Astrocyte (in vitro differentiated cells and primary cell): ENCODE measurements around the gene TNFAIP2. TPM values are rescaled to one million over a fixed set of nuclear protein-coding genes. Genes with fewer than 3 reads are reported as not detected.
"Not testable (repeated sequence)": the region's sequence is repeated elsewhere in the genome, so short reads cannot be mapped to it uniquely, and the experiment has no call there.

Source experiments
- DNase-seq: peaks from one replicate; pipeline ENCODE4 v3.0.0-alpha.2; 2010; ENCODE audit warnings: low read depth
- FAIRE-seq: peaks from 2 replicates; lab custom pipeline; 2011; peaks lifted over from hg19 to GRCh38; lab: Jason Lieb, UNC
- H2AFZ ChIP-seq: 2 replicates; pipeline ENCODE4 v1.6.0; 2012; ENCODE audit warnings: low read depth, low read length, inconsistent platforms
- H3K27ac ChIP-seq: 2 replicates; pipeline ENCODE4 v1.5.1; 2011; ENCODE audit warnings: low read depth, low read length, inconsistent platforms
- H3K27me3 ChIP-seq: 2 replicates; pipeline ENCODE4 v1.6.0; 2011; ENCODE audit warnings: low read length, inconsistent platforms; ENCODE audit not compliant: insufficient read depth
- H3K36me3 ChIP-seq: 2 replicates; pipeline ENCODE4 v1.5.1; 2011; ENCODE audit warnings: low read length, inconsistent platforms; ENCODE audit not compliant: insufficient read depth
- H3K4me1 ChIP-seq: 2 replicates; pipeline ENCODE4 v1.5.1; 2011; ENCODE audit warnings: low read length, inconsistent platforms; ENCODE audit not compliant: insufficient read depth
- H3K4me2 ChIP-seq: 2 replicates; pipeline ENCODE4 v1.6.0; 2012; ENCODE audit warnings: low read length, inconsistent platforms
- H3K4me3 ChIP-seq: 2 replicates; pipeline ENCODE4 v1.5.1; 2011; ENCODE audit warnings: low read depth, mild to moderate bottlenecking, low read length, inconsistent platforms; ENCODE audit not compliant: insufficient read depth
- H3K79me2 ChIP-seq: 2 replicates; pipeline ENCODE4 v1.6.0; 2012; ENCODE audit warnings: mild to moderate bottlenecking, low read length, inconsistent platforms; ENCODE audit not compliant: insufficient read depth
- H3K9ac ChIP-seq: 2 replicates; pipeline ENCODE4 v1.6.0; 2012; ENCODE audit warnings: mild to moderate bottlenecking, low read length, inconsistent platforms
- H3K9me3 ChIP-seq: 2 replicates; pipeline ENCODE4 v1.5.1; 2012; ENCODE audit warnings: low read depth, mild to moderate bottlenecking, low read length, inconsistent platforms; ENCODE audit not compliant: insufficient read depth
- H4K20me1 ChIP-seq: 2 replicates; pipeline ENCODE4 v1.6.0; 2012; ENCODE audit warnings: low read length, inconsistent platforms; ENCODE audit not compliant: insufficient read depth
- H3K27ac Mint-ChIP-seq: one replicate; pipeline ENCODE4 v1.8.0; 2021; ENCODE audit warnings: mild to moderate bottlenecking, mixed read lengths; ENCODE audit not compliant: unreplicated experiment
- H3K27me3 Mint-ChIP-seq: one replicate; pipeline ENCODE4 v1.8.0; 2021; ENCODE audit warnings: low read depth, mixed read lengths; ENCODE audit not compliant: unreplicated experiment
- H3K36me3 Mint-ChIP-seq: one replicate; pipeline ENCODE4 v1.8.0; 2021; ENCODE audit warnings: low read depth, mixed read lengths; ENCODE audit not compliant: unreplicated experiment
- H3K4me1 Mint-ChIP-seq: one replicate; pipeline ENCODE4 v1.8.0; 2021; ENCODE audit warnings: low read depth, mixed read lengths; ENCODE audit not compliant: unreplicated experiment
- H3K4me3 Mint-ChIP-seq: one replicate; pipeline ENCODE4 v1.8.0; 2021; ENCODE audit warnings: mild to moderate bottlenecking, moderate library complexity, mixed read lengths; ENCODE audit not compliant: unreplicated experiment
- H3K9me3 Mint-ChIP-seq: one replicate; pipeline ENCODE4 v1.8.0; 2021; ENCODE audit warnings: mild to moderate bottlenecking, mixed read lengths; ENCODE audit not compliant: unreplicated experiment
- CTCF ChIP-seq: IDR thresholded peaks from 2 replicates; pipeline ENCODE4 v1.5.1; 2011; ENCODE audit warnings: low read depth, mild to moderate bottlenecking, inconsistent platforms, low read length, moderate library complexity; ENCODE audit not compliant: insufficient read depth
- EZH2 ChIP-seq: IDR thresholded peaks from 2 replicates; pipeline ENCODE4 v1.6.1; 2012; ENCODE audit warnings: mild to moderate bottlenecking, low read length, inconsistent platforms; ENCODE audit not compliant: insufficient read depth
- total RNA-seq: library from RNA; stranded (reverse); gene quantifications from 2 replicates; pipeline ENCODE4 v1.2.1, GENCODE V29; 2021

The TNFAIP2 gene
- total RNA-seq, 1 donor from 2014 or later: 29.5 TPM

DNA sequence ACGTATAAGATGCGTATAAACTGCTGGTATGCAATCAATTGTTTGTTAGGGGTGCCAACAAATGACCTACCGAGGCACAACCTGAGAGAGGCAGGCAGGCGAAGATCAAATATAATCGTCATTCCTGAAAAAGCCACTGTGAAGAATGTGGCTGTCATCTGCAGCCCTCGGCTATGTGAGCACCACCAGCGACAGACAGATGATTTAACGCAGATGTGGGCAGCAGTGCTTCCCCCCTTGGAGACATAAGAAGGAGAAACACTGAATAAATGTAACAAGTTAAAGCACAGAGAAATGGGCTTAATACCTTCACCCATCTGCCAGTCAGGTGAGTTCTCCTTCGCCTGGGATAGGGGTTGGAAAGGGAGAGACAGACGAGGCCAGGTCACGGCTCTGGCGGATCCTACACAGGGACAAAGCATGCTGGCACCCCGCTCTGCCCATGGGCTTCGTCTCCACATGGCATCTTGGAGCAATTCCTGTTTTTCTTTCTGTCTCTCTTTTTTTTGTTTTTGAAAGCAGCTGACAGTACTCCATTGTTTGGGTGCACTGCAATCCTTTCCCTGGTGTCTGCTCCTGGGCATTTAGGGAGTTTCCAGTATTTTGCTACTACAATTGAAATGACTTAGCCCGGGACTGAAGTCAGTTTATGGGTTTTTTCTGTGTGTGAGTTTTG, 28.1 kb downstream of the TNFAIP2 start:
- TF ChIP-seq CTCF (no peak), EZH2 (no peak)
- H3K27me3 Mint-ChIP-seq: peaks cover 35% of the 10 kb centered on the region

GRCh38 chr14:103155010-103155409, 31.7 kb downstream of the TNFAIP2 start:
- Mint-ChIP-seq H3K4me3 (no peak overlapping the region), H3K27ac (no peak overlapping the region), H3K4me1 (no peaks in the 10 kb centered on the region), H3K9me3 (no peaks in the 10 kb centered on the region), H3K36me3 (no peaks in the 10 kb centered on the region), H3K27me3 (peaks cover 38% of the 10 kb centered on the region)
- no peaks in the 10 kb centered on the region for H3K79me2 ChIP-seq
- FAIRE-seq (no peak), DNase-seq (no peak)
- H4K20me1 ChIP-seq: no peaks in the 10 kb centered on the region
- H3K9me3 ChIP-seq: no peaks in the 10 kb centered on the region
- H3K4me1 ChIP-seq: no peaks in the 10 kb centered on the region
- no peak overlapping the region for H3K9ac ChIP-seq
- H3K27ac ChIP-seq: no peak overlapping the region
- no peak overlapping the region for H3K4me2 ChIP-seq
- no peaks in the 10 kb centered on the region for H3K36me3 ChIP-seq
- TF ChIP-seq EZH2 (no peak), CTCF (no peak)
- H3K27me3 ChIP-seq: peaks cover 26% of the 10 kb centered on the region
- no peak overlapping the region for H3K4me3 ChIP-seq
- H2AFZ ChIP-seq: no peak overlapping the region

More for the DNA sequence above, 28.1 kb downstream of the TNFAIP2 start:
- Histone ChIP-seq H3K27ac (no peak overlapping the region), H3K4me1 (no peaks in the 10 kb centered on the region), H3K36me3 (no peaks in the 10 kb centered on the region), H3K4me2 (no peak overlapping the region), H3K4me3 (no peak overlapping the region), H3K9ac (no peak overlapping the region), H3K9me3 (no peaks in the 10 kb centered on the region), H3K27me3 (peaks cover 16% of the 10 kb centered on the region), H3K79me2 (no peaks in the 10 kb centered on the region), H2AFZ (no peak overlapping the region), H4K20me1 (no peaks in the 10 kb centered on the region)
- no peaks in the 10 kb centered on the region for H3K9me3 Mint-ChIP-seq
- FAIRE-seq (no peak), DNase-seq (no peak)
- H3K36me3 Mint-ChIP-seq: no peaks in the 10 kb centered on the region
- no peak overlapping the region for H3K4me3 Mint-ChIP-seq
- no peak overlapping the region for H3K27ac Mint-ChIP-seq
- H3K4me1 Mint-ChIP-seq: no peaks in the 10 kb centered on the region

DNA sequence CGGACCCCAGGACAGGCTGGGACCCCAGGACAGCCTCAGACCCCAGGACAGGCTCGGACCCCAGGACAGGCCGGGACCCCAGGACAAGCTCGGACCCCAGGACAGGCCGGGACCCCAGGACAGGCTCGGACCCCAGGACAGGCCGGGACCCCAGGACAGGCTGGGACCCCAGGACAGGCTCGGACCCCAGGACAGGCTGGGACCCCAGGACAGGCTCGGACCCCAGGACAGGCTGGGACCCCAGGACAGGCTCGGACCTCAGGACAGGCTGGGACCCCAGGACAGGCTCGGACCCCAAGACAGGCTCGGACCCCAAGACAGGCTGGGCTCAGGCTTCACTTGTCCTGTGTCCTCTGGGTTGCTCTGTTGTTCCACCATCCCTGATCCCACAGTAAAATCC, 32.2 kb downstream of the TNFAIP2 start:
- H3K4me3 ChIP-seq, H3K27ac Mint-ChIP-seq, H3K4me1 ChIP-seq, H3K9me3 ChIP-seq, H3K36me3 ChIP-seq, H3K4me2 ChIP-seq, H4K20me1 ChIP-seq, FAIRE-seq, H3K4me1 Mint-ChIP-seq, H2AFZ ChIP-seq, H3K4me3 Mint-ChIP-seq, H3K36me3 Mint-ChIP-seq, H3K9ac ChIP-seq, H3K27ac ChIP-seq, DNase-seq, H3K79me2 ChIP-seq, H3K9me3 Mint-ChIP-seq: not testable (repeated sequence)
- peaks cover 41% of the 10 kb centered on the region for H3K27me3 Mint-ChIP-seq
- peaks cover 29% of the 10 kb centered on the region for H3K27me3 ChIP-seq
